ENCODE measurements around the gene SAV1. TPM values are rescaled to one million over a fixed set of nuclear protein-coding genes. Genes with fewer than 3 reads are reported as not detected.

The SAV1 gene
- total RNA-seq, 3 donors from 2014 or later = 56.0 to 77.0 (median 76.0) TPM

GRCh38 chr14:50670196-50670865 lies 2.2 kb upstream of the SAV1 start:
- Histone ChIP-seq H3K36me3 (no peaks in the 10 kb centered on the region), H3K4me3 (no peak overlapping the region), H3K4me1 (peaks cover 0 to 10% of the 10 kb centered on the region in 2 donors), H3K27ac (peak overlapping the region; percentile 99), H3K9me3 (no peaks in the 10 kb centered on the region), H3K27me3 (no peaks in the 10 kb centered on the region)
- intact Hi-C loops (cut with DNase I; ENCODE audit: low total_unique reads) = no loop called here
- TF ChIP-seq POLR2A (IDR thresholded peaks at IDR 0.05) (no peak), POLR2AphosphoS5 (IDR thresholded peaks at IDR 0.05) (no peak), CTCF (IDR thresholded peaks at IDR 0.05) (no peak)
- DNase-seq (ENCODE audit: low spot score in 2 of 2) = peak in 1 of 2 donors; percentile 74

GRCh38 chr14:50669441-50669986 lies 1.4 kb upstream of the SAV1 start:
- intact Hi-C loops (cut with DNase I; ENCODE audit: low total_unique reads) = no loop called here

GRCh38 chr14:50668826-50669143 lies 679 bp upstream of the SAV1 start:
- Histone ChIP-seq H3K27me3 (no peaks in the 10 kb centered on the region), H3K9me3 (no peaks in the 10 kb centered on the region), H3K4me3 (peak overlapping the region; percentile 84 to 96 (median 89)), H3K36me3 (no peaks in the 10 kb centered on the region), H3K4me1 (peaks cover 0 to 10% of the 10 kb centered on the region in 2 donors), H3K27ac (peak overlapping the region; percentile 99)
- intact Hi-C loops (cut with DNase I; ENCODE audit: low total_unique reads) = no loop called here
- DNase-seq (ENCODE audit: low spot score in 2 of 2) = no peak
- TF ChIP-seq CTCF (IDR thresholded peaks at IDR 0.05) = no peak
- TF ChIP-seq POLR2A (IDR thresholded peaks at IDR 0.05) = no peak
- no peak for TF ChIP-seq POLR2AphosphoS5 (IDR thresholded peaks at IDR 0.05)

More at GRCh38 chr14:50669441-50669986, 1.4 kb upstream of the SAV1 start:
- no peaks in the 10 kb centered on the region for H3K36me3 ChIP-seq
- DNase-seq (ENCODE audit: low spot score in 2 of 2) = no peak
- H3K4me1 ChIP-seq = peaks cover 0 to 10% of the 10 kb centered on the region in 2 donors
- TF ChIP-seq CTCF (IDR thresholded peaks at IDR 0.05) (no peak), POLR2AphosphoS5 (IDR thresholded peaks at IDR 0.05) (no peak), POLR2A (IDR thresholded peaks at IDR 0.05) (no peak)
- no peak overlapping the region for H3K4me3 ChIP-seq
- H3K27ac ChIP-seq = peak overlapping the region; percentile 99
- no peaks in the 10 kb centered on the region for H3K9me3 ChIP-seq
- no peaks in the 10 kb centered on the region for H3K27me3 ChIP-seq

GRCh38 chr14:50667684-50667995 lies 466 bp downstream of the SAV1 start:
- Histone ChIP-seq H3K4me1 (peaks cover 0 to 10% of the 10 kb centered on the region in 2 donors), H3K36me3 (no peaks in the 10 kb centered on the region), H3K9me3 (no peaks in the 10 kb centered on the region), H3K4me3 (peak overlapping the region; percentile 84 to 96 (median 89)), H3K27me3 (no peaks in the 10 kb centered on the region), H3K27ac (peak overlapping the region; percentile 99)
- peak in 1 of 2 donors; percentile 58 for DNase-seq (ENCODE audit: low spot score in 2 of 2)
- intact Hi-C loops (cut with DNase I; ENCODE audit: low total_unique reads) = no loop called here
- TF ChIP-seq POLR2AphosphoS5 (IDR thresholded peaks at IDR 0.05) = no peak
- no peak for TF ChIP-seq CTCF (IDR thresholded peaks at IDR 0.05)
- TF ChIP-seq POLR2A (IDR thresholded peaks at IDR 0.05) = no peak
